ENCODE results near the gene TNFAIP8L2. TPM values are rescaled to one million over a fixed set of nuclear protein-coding genes. Genes with fewer than 3 reads are reported as not detected.

Gene TNFAIP8L2
- total and polyA plus RNA-seq, 2 experiments from 2014 or later = 0.20 to 0.45 TPM

DNA sequence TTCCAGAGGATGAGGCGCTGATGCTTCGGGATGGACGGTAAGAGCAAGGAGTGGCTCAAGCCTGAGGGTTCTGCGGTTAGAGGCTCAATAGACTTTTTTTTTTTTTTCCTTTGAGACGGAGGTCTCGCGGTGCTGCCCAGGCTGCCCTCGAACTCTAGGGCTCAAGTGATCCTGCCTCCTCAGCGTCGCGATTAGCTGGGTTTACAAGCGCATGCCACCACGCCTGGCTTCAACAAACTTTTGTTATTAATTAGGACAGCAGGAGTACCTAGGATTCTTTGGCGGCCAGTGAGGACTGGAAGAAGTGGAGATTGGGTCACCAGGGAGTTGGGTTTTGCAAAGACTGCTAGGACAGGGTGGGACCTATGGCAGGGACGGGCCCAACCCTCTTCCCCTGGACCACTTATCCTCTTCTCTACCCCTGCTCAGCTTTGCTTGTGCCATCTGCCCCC lies 10.1 kb downstream of the TNFAIP8L2 start:
- peaks cover 14% of the 10 kb centered on the region for H3K4me1 ChIP-seq (ENCODE audit: low read depth)
- H3K27ac ChIP-seq = peak overlapping the region; percentile 68
- no peaks in the 10 kb centered on the region for H3K27me3 ChIP-seq
- H3K36me3 ChIP-seq = peaks cover 16% of the 10 kb centered on the region
- peak; percentile 49 to 70 for DNase-seq (ENCODE audit: low read depth in 1 of 2, low spot score in 1 of 2)
- TF ChIP-seq, protein P1, sequence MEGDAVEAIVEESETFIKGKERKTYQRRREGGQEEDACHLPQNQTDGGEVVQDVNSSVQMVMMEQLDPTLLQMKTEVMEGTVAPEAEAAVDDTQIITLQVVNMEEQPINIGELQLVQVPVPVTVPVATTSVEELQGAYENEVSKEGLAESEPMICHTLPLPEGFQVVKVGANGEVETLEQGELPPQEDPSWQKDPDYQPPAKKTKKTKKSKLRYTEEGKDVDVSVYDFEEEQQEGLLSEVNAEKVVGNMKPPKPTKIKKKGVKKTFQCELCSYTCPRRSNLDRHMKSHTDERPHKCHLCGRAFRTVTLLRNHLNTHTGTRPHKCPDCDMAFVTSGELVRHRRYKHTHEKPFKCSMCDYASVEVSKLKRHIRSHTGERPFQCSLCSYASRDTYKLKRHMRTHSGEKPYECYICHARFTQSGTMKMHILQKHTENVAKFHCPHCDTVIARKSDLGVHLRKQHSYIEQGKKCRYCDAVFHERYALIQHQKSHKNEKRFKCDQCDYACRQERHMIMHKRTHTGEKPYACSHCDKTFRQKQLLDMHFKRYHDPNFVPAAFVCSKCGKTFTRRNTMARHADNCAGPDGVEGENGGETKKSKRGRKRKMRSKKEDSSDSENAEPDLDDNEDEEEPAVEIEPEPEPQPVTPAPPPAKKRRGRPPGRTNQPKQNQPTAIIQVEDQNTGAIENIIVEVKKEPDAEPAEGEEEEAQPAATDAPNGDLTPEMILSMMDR (IDR thresholded peaks at IDR 0.05; ENCODE audit: low read depth, low read length) = no peak
- no peaks in the 10 kb centered on the region for H3K9me3 ChIP-seq (ENCODE audit: low read depth)
- peak overlapping the region; percentile 75 for H3K4me3 ChIP-seq

DNA sequence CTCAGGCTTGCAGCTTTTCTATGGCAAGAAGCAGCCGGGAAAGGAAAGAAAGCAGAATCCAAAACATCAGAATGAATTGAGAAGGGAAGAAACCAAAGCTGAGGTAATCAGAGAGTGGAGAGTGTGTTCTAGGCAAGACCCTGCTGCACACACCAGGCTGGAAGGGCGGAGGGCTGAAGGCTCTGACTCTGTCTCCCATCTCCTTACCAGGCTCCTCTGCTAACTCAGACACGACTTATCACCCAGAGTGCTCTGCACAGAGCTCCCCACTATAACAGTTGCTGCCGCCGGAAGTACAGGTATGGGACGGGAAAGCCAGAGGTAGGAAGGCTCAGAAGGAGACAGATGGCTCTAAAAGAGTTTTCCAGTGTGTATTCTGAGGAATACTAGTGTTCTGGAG lies 10.7 kb downstream of the TNFAIP8L2 start:
- Histone ChIP-seq H3K9me3 (ENCODE audit: low read depth) (no peaks in the 10 kb centered on the region), H3K27me3 (no peaks in the 10 kb centered on the region), H3K4me1 (ENCODE audit: low read depth) (peaks cover 14% of the 10 kb centered on the region), H3K4me3 (peak overlapping the region; percentile 75), H3K36me3 (peaks cover 12% of the 10 kb centered on the region), H3K27ac (peak overlapping the region; percentile 68)
- no peak for DNase-seq (ENCODE audit: low read depth in 1 of 2, low spot score in 1 of 2)
- TF ChIP-seq, protein P1 (IDR thresholded peaks at IDR 0.05; ENCODE audit: low read depth, low read length) = no peak

DNA sequence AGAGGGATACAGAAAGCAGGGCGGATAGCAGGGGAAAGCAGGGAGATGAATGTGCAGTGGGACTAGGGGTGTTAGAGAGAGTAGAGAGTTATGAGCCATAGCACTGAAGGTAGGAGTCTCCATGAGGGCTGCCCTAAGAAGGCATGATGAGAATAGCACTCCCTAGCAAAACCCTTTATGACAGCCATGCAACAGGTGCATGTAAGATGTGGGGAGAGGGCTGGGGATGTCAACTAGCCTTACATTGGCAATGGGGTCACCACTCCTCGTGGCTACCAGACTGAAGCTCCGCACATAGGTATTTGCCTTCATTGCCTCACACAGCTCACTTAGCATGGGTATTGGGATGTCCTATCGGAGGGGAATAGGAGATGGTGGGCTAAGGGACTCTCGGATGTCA lies 14.7 kb downstream of the TNFAIP8L2 start:
- Histone ChIP-seq H3K4me1 (ENCODE audit: low read depth) (peaks cover 6% of the 10 kb centered on the region), H3K4me3 (no peak overlapping the region), H3K27me3 (no peaks in the 10 kb centered on the region), H3K36me3 (peaks cover 14% of the 10 kb centered on the region), H3K27ac (no peak overlapping the region), H3K9me3 (ENCODE audit: low read depth) (no peaks in the 10 kb centered on the region)
- TF ChIP-seq, protein P1 (IDR thresholded peaks at IDR 0.05; ENCODE audit: low read depth, low read length) = no peak
- no peak for DNase-seq (ENCODE audit: low read depth in 1 of 2, low spot score in 1 of 2)

DNA sequence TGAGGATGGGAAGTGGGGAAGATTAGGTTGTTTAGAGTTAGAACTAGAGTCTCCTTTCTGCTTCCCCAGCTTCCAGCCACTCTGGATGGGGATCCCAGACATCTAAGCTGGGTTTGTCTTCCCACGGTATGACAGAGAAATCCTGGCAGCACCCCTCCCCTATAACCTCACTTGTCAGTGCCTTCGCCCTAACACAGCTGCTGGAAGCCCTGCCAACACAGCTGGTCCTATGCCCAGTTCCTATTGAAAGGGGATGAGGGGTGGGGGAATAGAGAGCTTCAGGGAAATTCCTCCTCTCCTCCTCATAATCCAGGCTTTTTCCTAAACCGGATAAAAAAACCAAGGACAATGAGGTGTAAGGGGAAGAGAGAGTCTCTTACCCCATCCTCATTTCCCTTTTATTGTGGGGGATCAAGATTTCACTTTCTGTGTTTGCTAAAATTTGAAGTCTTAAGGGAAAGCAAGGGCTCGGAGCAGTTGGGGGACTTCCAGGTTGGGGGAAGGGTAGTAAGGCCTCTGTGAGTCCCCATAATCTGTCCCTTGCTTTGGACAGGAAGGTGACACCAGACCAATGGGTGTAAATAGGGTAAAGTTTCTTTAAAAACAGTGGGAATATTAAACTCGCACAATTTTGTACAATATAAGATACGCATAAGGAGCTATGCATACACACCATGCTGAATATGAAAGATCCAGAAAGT lies 18.7 kb downstream of the TNFAIP8L2 start:
- Histone ChIP-seq H3K4me3 (no peak overlapping the region), H3K9me3 (ENCODE audit: low read depth) (no peaks in the 10 kb centered on the region), H3K4me1 (ENCODE audit: low read depth) (no peaks in the 10 kb centered on the region), H3K27ac (no peak overlapping the region), H3K27me3 (no peaks in the 10 kb centered on the region), H3K36me3 (peaks cover 26% of the 10 kb centered on the region)
- TF ChIP-seq, protein P1 (IDR thresholded peaks at IDR 0.05; ENCODE audit: low read depth, low read length) = no peak
- peak in 1 of 2 donors; percentile 23 for DNase-seq (ENCODE audit: low read depth in 1 of 2, low spot score in 1 of 2)

DNA sequence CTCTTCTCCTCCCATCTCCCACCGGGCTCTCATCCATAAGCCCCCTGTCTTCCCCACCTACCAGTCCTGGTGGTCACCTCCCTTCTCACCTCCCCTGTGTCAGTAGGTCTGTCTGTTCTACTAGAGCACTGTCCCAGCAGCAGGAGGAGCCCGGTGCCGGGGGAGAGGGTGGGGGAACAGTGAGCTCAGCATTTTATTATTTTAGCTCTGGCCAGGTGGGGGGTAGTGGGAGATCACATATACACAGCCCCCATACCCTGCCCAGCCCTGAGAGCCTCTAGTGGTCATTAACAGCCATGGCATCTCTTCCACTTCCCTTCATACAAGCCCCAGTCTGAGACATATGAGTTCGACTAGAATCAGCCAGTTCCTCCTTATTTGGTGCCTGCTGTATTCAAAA lies 19.4 kb downstream of the TNFAIP8L2 start, which contains the start of gene TMOD4:
Gene TMOD4 (minus strand): TSS at position 119 of the 400 bp plus-strand sequence. CDS start 1,106 bp downstream, outside the sequence.
- H3K27ac ChIP-seq = no peak within 1 kb of the TSS
- no peak within 1 kb of the TSS for H3K4me3 ChIP-seq
- H3K9me3 ChIP-seq (ENCODE audit: low read depth) = no peaks in the 10 kb centered on the region
- H3K36me3 ChIP-seq = peaks cover 26% of the 10 kb centered on the region
- TF ChIP-seq, protein P1 (IDR thresholded peaks at IDR 0.05; ENCODE audit: low read depth, low read length) = peak; percentile 60
- H3K27me3 ChIP-seq = no peaks in the 10 kb centered on the region
- no peaks in the 10 kb centered on the region for H3K4me1 ChIP-seq (ENCODE audit: low read depth)
- DNase-seq (ENCODE audit: low read depth in 1 of 2, low spot score in 1 of 2) = no peak
